Measurements from ENCODE around the gene MAPKAPK3.

- TF ChIP-seq, protein P1, sequence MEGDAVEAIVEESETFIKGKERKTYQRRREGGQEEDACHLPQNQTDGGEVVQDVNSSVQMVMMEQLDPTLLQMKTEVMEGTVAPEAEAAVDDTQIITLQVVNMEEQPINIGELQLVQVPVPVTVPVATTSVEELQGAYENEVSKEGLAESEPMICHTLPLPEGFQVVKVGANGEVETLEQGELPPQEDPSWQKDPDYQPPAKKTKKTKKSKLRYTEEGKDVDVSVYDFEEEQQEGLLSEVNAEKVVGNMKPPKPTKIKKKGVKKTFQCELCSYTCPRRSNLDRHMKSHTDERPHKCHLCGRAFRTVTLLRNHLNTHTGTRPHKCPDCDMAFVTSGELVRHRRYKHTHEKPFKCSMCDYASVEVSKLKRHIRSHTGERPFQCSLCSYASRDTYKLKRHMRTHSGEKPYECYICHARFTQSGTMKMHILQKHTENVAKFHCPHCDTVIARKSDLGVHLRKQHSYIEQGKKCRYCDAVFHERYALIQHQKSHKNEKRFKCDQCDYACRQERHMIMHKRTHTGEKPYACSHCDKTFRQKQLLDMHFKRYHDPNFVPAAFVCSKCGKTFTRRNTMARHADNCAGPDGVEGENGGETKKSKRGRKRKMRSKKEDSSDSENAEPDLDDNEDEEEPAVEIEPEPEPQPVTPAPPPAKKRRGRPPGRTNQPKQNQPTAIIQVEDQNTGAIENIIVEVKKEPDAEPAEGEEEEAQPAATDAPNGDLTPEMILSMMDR (IDR thresholded peaks at IDR 0.05; ENCODE audit: poor library complexity) = no peak
- TF ChIP-seq EZH2 (IDR thresholded peaks at IDR 0.05; ENCODE audit: borderline replicate concordance) = no peak
These were observed 16.7 kb upstream of the MAPKAPK3 start for GRCh38 chr3:50600141-50600753.

Data from hepatocyte (in vitro differentiated cells).